Nephron progenitor cell (in vitro differentiated cells): ENCODE measurements around the gene ACADL.

ENCODE experiments used
- DNase-seq: peaks from one replicate; pipeline ENCODE4 v3.0.0; 2021
- H3K27ac Mint-ChIP-seq: 2 replicates; pipeline ENCODE4 v1.8.0; 2021; ENCODE audit warnings: mild to moderate bottlenecking, moderate library complexity, mixed read lengths
- H3K27me3 Mint-ChIP-seq: 2 replicates; pipeline ENCODE4 v1.8.0; 2021; ENCODE audit warnings: mild to moderate bottlenecking, low read depth, mixed read lengths; ENCODE audit not compliant: poor library complexity
- H3K36me3 Mint-ChIP-seq: 2 replicates; pipeline ENCODE4 v1.8.0; 2021; ENCODE audit warnings: low read depth, mixed read lengths
- H3K4me1 Mint-ChIP-seq: 2 replicates; pipeline ENCODE4 v1.8.0; 2021; ENCODE audit warnings: mixed read lengths
- H3K4me3 Mint-ChIP-seq: 2 replicates; pipeline ENCODE4 v1.8.0; 2021; ENCODE audit warnings: mild to moderate bottlenecking, moderate library complexity, mixed read lengths
- H3K9me3 Mint-ChIP-seq: 2 replicates; pipeline ENCODE4 v1.8.0; 2021; ENCODE audit warnings: mild to moderate bottlenecking, moderate library complexity, mixed read lengths
- CTCF ChIP-seq: fragments of 200-600 bp; sonication (generic); IDR thresholded peaks from 2 replicates; pipeline ENCODE4 v1.5.0; 2021; ENCODE audit warnings: antibody characterized with exemption

ACADL gene

GRCh38 chr2:210215120-210215519 lies 10.1 kb downstream of the ACADL start:
- Mint-ChIP-seq H3K9me3 (no peaks in the 10 kb centered on the region), H3K4me3 (no peak overlapping the region), H3K36me3 (no peaks in the 10 kb centered on the region), H3K27ac (no peak overlapping the region), H3K4me1 (no peaks in the 10 kb centered on the region), H3K27me3 (no peaks in the 10 kb centered on the region)
- no peak for TF ChIP-seq CTCF
- DNase-seq = no peak

GRCh38 chr2:210210185-210210584 lies 15.1 kb downstream of the ACADL start:
- no peak for DNase-seq
- Mint-ChIP-seq H3K27ac (no peak overlapping the region), H3K27me3 (peaks cover 4% of the 10 kb centered on the region), H3K36me3 (no peaks in the 10 kb centered on the region), H3K4me1 (no peaks in the 10 kb centered on the region), H3K4me3 (no peak overlapping the region), H3K9me3 (no peaks in the 10 kb centered on the region)
- TF ChIP-seq CTCF = no peak

- TF ChIP-seq CTCF = no peak
- Mint-ChIP-seq H3K36me3 (no peaks in the 10 kb centered on the region), H3K27me3 (peaks cover 6% of the 10 kb centered on the region), H3K4me3 (no peak overlapping the region), H3K9me3 (no peaks in the 10 kb centered on the region), H3K27ac (no peak overlapping the region), H3K4me1 (no peaks in the 10 kb centered on the region)
- DNase-seq = no peak
Measured at GRCh38 chr2:210207929-210208328, 17.3 kb downstream of the ACADL start.

- Mint-ChIP-seq H3K4me1 (no peaks in the 10 kb centered on the region), H3K27me3 (peaks cover 10% of the 10 kb centered on the region), H3K36me3 (no peaks in the 10 kb centered on the region), H3K4me3 (no peak overlapping the region), H3K9me3 (no peaks in the 10 kb centered on the region), H3K27ac (no peak overlapping the region)
- TF ChIP-seq CTCF = no peak
- no peak for DNase-seq
Measured at GRCh38 chr2:210203558-210203957, 21.7 kb downstream of the ACADL start.

DNA sequence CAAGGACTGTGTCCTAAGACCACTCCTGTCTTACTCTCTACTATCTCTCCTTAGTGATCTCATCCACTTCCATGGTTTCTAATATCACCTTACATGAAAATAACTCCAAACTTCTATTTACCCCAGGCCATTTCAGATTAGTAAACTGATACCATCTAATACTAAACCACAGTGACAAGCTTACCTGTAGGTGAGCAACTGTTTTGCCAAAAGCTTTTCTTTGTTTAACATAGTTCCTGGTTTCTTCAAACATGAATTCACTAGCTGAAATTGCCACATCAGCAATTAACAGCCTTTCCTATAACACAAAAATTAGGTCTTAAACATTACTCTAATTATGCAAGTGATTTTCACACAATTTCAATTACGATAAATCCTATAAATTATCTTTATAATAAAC lies 22.1 kb downstream of the ACADL start:
- Mint-ChIP-seq H3K27me3 (peaks cover 10% of the 10 kb centered on the region), H3K4me3 (no peak overlapping the region), H3K36me3 (no peaks in the 10 kb centered on the region), H3K9me3 (no peaks in the 10 kb centered on the region), H3K27ac (no peak overlapping the region), H3K4me1 (no peaks in the 10 kb centered on the region)
- TF ChIP-seq CTCF = no peak
- no peak for DNase-seq

GRCh38 chr2:210199854-210200253 lies 25.4 kb downstream of the ACADL start:
- peaks cover 7% of the 10 kb centered on the region for H3K27me3 Mint-ChIP-seq
- no peak overlapping the region for H3K27ac Mint-ChIP-seq
- no peak overlapping the region for H3K4me3 Mint-ChIP-seq
- no peak for DNase-seq
- no peaks in the 10 kb centered on the region for H3K9me3 Mint-ChIP-seq
- H3K4me1 Mint-ChIP-seq = no peaks in the 10 kb centered on the region
- no peaks in the 10 kb centered on the region for H3K36me3 Mint-ChIP-seq
- no peak for TF ChIP-seq CTCF
